ENCODE results near the gene BCL2L15. TPM values are rescaled to one million over a fixed set of nuclear protein-coding genes. Genes with fewer than 3 reads are reported as not detected.

Gene BCL2L15
- total RNA-seq = under 0.01 and 0.18 TPM in 2 replicates

DNA sequence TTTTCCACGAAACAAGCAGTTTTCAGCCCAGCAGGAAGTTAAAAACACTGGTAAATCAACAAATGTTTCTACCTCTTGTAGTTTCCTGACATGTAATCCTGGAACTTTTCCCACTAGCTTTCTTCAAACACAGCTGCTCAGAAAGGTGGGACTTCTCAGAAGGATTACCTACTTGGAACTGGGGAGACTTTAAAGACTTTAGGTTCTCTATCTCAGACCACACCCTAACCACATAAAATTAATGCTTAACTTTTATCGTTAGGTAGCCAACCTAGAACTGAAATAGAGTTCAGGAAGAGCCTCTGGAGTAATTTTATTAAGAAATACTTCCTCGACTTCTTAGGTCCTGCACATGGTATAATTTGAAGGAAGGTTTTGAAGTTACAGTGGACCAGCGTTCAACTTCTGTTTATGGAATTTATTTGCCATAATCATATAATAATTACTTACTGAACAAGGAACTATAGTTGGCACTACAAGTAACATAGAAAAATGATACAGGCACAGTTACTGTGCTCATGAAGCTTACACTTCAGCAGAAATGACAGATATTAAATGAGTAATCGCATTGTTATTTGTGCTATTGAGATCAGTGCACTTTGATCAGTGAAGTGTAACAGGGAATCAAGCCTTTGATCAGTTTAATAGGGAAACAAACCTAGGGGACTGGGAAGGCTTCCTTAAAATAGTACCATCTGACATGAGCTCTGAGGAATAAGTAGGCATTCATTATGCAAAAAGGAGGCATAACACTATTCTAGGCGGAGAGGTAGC is at the start of gene BCL2L15:
Gene BCL2L15, minus strand, starts transcription at position 180 of the 774 bp plus-strand sequence. CDS start 206 bp downstream, outside the sequence.

DNA sequence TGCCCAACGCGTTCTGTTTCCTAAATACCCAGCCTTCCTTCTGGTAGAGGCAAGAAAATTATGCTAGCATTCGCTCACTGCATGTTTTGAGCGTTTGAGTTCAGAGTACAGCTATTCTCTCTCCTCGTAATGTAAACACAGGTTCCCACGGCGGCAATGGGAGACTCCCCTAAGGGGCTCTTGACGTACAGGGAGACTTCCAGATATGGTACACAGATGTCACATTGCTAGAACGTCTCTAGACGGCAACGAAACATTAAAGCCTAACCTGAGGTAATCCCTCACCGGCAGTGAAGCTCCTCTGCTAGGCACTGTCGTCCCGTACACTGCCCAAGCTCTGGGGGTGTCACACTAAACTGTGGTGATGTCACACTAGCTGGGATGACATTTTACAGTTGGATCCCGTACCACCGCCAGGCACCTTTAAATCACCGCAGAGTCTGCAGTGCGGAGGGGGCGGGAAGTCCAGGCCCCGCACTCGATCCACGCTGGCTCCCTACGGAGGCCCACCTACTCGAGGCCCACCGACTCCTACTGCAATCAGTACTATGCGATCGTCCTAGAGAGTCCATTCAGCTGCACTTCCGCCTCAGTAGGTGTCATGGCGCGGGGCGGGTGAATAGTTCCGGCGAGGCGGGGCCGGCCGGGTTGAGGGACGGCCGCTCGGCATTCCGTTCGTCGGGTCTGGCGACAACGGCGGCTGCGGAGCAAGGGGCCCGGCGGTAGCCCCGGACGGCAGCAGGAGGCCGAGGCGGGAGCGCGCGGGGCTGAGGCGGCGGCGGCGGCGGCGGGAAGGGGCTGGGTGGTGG is 41.8 kb upstream of the BCL2L15 start, which contains the start of gene HIPK1:
Gene HIPK1, plus strand, starts transcription at position 384 of the 809 bp plus-strand sequence.

DNA sequence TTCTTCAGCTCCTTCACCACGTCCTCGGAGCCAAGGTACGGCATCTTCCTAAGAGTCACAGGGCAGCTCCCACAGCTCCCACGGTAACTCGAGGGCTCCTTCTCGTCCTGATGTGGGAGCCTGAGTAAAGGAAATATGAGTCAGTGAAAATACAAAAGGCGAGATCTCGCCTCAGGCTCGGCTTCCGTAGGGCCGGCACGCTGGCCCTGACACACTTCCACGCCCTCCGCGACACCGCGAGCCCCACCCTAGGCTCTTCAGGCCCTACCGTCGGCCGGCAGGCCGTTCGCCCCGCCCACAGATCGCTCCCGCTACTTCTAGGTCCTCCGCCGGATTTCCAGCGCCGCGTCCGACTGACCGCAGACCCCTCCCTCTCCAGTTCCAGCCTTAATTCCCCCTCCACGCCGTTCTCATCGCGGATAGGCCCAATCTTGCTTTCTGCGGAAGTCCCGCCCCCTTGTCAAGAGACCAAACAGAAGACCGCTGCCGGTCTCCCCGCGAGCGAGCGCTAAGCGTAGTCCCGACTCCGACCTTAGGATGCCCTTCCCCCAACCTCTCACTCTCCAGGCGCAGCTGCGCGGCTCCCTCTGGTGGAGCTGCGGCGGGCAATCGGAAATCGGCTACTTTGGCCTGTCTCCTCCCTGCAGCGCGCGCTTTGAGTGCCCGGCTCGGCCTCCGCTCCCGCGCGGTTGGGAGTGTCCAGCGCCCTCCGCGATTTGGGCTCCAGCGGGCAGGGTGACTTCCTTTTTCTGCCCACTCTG is 17.5 kb upstream of the BCL2L15 start, which contains the start of the genes AP4B1 and DCLRE1B:
Gene AP4B1, minus strand, starts transcription at position 126 of the 761 bp plus-strand sequence. Its CDS starts 82 bp downstream, at position 44.
Gene DCLRE1B, plus strand, starts transcription at position 653 of the 761 bp plus-strand sequence. CDS start 261 bp downstream, outside the sequence.

DNA sequence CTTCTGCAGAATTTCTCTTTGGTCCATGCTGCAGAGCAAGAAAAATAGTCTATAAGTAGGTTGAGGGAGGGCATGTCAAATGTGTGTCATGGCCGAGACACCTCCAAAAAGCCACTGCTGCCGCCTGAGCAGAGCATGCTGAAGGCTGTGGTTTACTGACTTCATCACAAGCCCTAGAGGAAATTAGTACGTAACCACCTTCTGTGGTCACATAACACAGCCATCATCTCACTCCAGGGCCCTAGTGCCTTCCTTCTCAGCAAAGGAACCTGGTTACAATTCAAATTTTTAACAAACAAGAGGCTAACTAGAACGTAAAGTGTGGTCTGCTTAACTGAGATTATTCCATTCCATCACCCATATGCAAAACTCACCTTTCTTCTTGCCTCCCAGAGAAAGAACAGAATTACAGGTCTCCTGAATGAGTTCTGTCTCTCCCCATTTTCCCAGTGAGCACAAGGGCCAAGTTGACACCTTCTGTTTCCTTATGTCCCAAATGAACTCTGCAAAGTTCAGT is 15.7 kb downstream of the BCL2L15 start, which contains the start of gene PTPN22:
Gene PTPN22, minus strand, starts transcription at position 116 of the 517 bp plus-strand sequence.

Other genes starting within 250 kb of the BCL2L15 start
- gene PHTF1, start 128.1 kb downstream of the BCL2L15 start, total RNA-seq = 46.9 and 53.6 TPM in 2 replicates
- 10.1 and 23.9 TPM in 2 replicates for gene RSBN1, start 75.1 kb downstream of the BCL2L15 start, total RNA-seq
- 1.5 and 4.8 TPM in 2 replicates for gene PTPN22, start 15.9 kb downstream of the BCL2L15 start, total RNA-seq
- 21.4 and 31.0 TPM in 2 replicates for gene AP4B1, start 17.2 kb upstream of the BCL2L15 start, total RNA-seq
- gene DCLRE1B, start 17.7 kb upstream of the BCL2L15 start, total RNA-seq = 0.59 and 2.3 TPM in 2 replicates
- gene HIPK1, start 41.7 kb upstream of the BCL2L15 start, total RNA-seq = 21.4 and 27.3 TPM in 2 replicates
- 120 and 270 TPM in 2 replicates for gene OLFML3, start 91.9 kb upstream of the BCL2L15 start, total RNA-seq

All from smooth muscle cell of the umbilical artery (primary cell).